IMR-90 (cell line): Measurements from ENCODE around the gene TAF3. TPM values are rescaled to one million over a fixed set of nuclear protein-coding genes. Genes with fewer than 3 reads are reported as not detected.

ENCODE experiments used
- ATAC-seq: fragments of 200-7000 bp; cut with Tn5 transposase; 2 replicates; pipeline ENCODE4 v1.9.1; 2020; ENCODE audit warnings: low read depth, mild to moderate bottlenecking, moderate library complexity
- BruUV-seq: library from RNA; stranded (reverse); fragments of 400-500 nt; replicated peaks from 2 replicates; lab custom pipeline; 2021; lab: Mats Ljungman, UMichigan
- CTCF ChIA-PET: fragments of 300-600 bp; formaldehyde crosslinking; extraction: SDS; loops from one replicate; lab custom pipeline; 2021; ENCODE audit warnings: antibody characterized with exemption; lab: Yijun Ruan, JAX
- POLR2A ChIA-PET: fragments of 300-600 bp; sonication (Branson Sonifier 250); formaldehyde crosslinking; loops from one replicate; lab custom pipeline; 2022; ENCODE audit warnings: antibody characterized with exemption; ENCODE audit not compliant: unreplicated experiment; lab: Charles Lee
- DNase-seq: peaks from one replicate; pipeline ENCODE4 v3.0.0; 2013
- H2AFZ ChIP-seq: replicated peaks from 2 replicates; pipeline ENCODE3; 2013; ENCODE audit warnings: low read length, mild to moderate bottlenecking; ENCODE audit not compliant: poor library complexity
- H2AK5ac ChIP-seq: 2 replicates; pipeline ENCODE4 v1.6.1; 2013; ENCODE audit warnings: low read depth, low read length, inconsistent platforms
- H2AK9ac ChIP-seq: replicated peaks from 2 replicates; pipeline ENCODE3; 2013; ENCODE audit warnings: mild to moderate bottlenecking, low read depth, low read length, moderate library complexity; ENCODE audit not compliant: poor library complexity
- H2BK120ac ChIP-seq: 2 replicates; pipeline ENCODE4 v1.6.1; 2013; ENCODE audit warnings: low read depth, low read length, inconsistent platforms
- H2BK15ac ChIP-seq: 3 replicates; pipeline ENCODE4 v1.6.1; 2013; ENCODE audit warnings: low read depth, low read length, inconsistent platforms
- H2BK20ac ChIP-seq: 2 replicates; pipeline ENCODE4 v1.6.1; 2013; ENCODE audit warnings: low read depth, mild to moderate bottlenecking, inconsistent platforms, low read length, moderate library complexity
- H2BK5ac ChIP-seq: 2 replicates; pipeline ENCODE4 v1.6.1; 2013; ENCODE audit warnings: mild to moderate bottlenecking, low read depth, low read length, inconsistent platforms; ENCODE audit not compliant: poor library complexity, severe bottlenecking
- H3K14ac ChIP-seq: replicated peaks from 2 replicates; pipeline ENCODE4 v1.6.1; 2013; ENCODE audit warnings: low read depth, low read length, inconsistent platforms
- H3K18ac ChIP-seq: 2 replicates; pipeline ENCODE4 v1.6.1; 2013; ENCODE audit warnings: low read depth, low read length, control low read depth
- H3K23ac ChIP-seq: 2 replicates; pipeline ENCODE4 v1.6.1; 2013; ENCODE audit warnings: low read depth, low read length, inconsistent platforms
- H3K27ac ChIP-seq: 2 replicates; pipeline ENCODE4 v1.5.1; 2013; ENCODE audit warnings: mild to moderate bottlenecking, control low read depth, low read length; ENCODE audit not compliant: insufficient read depth
- H3K27me3 ChIP-seq: 2 replicates; pipeline ENCODE4 v1.6.1; 2013; ENCODE audit warnings: low read length; ENCODE audit not compliant: control insufficient read depth, insufficient read depth
- H3K36me3 ChIP-seq: 2 replicates; pipeline ENCODE4 v1.6.1; 2013; ENCODE audit warnings: low read length, mixed read lengths; ENCODE audit not compliant: control insufficient read depth, insufficient read depth
- H3K4ac ChIP-seq: 2 replicates; pipeline ENCODE4 v1.6.1; 2013; ENCODE audit warnings: low read depth, low read length, inconsistent platforms
- H3K4me1 ChIP-seq: 2 replicates; pipeline ENCODE4 v1.6.1; 2013; ENCODE audit warnings: low read length, mixed read lengths; ENCODE audit not compliant: control insufficient read depth, insufficient read depth
- H3K4me2 ChIP-seq: 2 replicates; pipeline ENCODE4 v1.6.1; 2013; ENCODE audit warnings: low read depth, mild to moderate bottlenecking, control low read depth, low read length, moderate library complexity
- H3K4me3 ChIP-seq: 2 replicates; pipeline ENCODE4 v1.5.1; 2013; ENCODE audit warnings: low read depth, mild to moderate bottlenecking, control low read depth, low read length, moderate library complexity; ENCODE audit not compliant: insufficient read depth
- H3K56ac ChIP-seq: 2 replicates; pipeline ENCODE4 v1.6.1; 2013; ENCODE audit warnings: low read length, inconsistent platforms; ENCODE audit not compliant: insufficient read depth; ENCODE audit errors: extremely low read depth
- H3K79me1 ChIP-seq, 2 experiments: 2 replicates each; pipeline ENCODE4 v1.6.1; 2013; ENCODE audit warnings: low read length in 2 of 2, inconsistent platforms in 1 of 2, low read depth in 1 of 2
- H3K9ac ChIP-seq: 2 replicates; pipeline ENCODE4 v1.6.1; 2013; ENCODE audit warnings: low read depth, low read length, control low read depth
- H3K9me1 ChIP-seq: 2 replicates; pipeline ENCODE4 v1.6.1; 2013; ENCODE audit warnings: low read length, inconsistent platforms; ENCODE audit not compliant: insufficient read depth
- H3K9me3 ChIP-seq: 2 replicates; pipeline ENCODE4 v1.6.1; 2013; ENCODE audit warnings: low read length; ENCODE audit not compliant: control insufficient read depth, insufficient read depth
- H4K20me1 ChIP-seq: 2 replicates; pipeline ENCODE4 v1.6.1; 2013; ENCODE audit warnings: low read length, inconsistent platforms; ENCODE audit not compliant: insufficient read depth
- H4K5ac ChIP-seq: 2 replicates; pipeline ENCODE4 v1.6.1; 2013; ENCODE audit warnings: mild to moderate bottlenecking, low read depth, low read length, control low read depth
- H4K8ac ChIP-seq, 2 experiments: 2 replicates each; pipeline ENCODE4 v1.6.1; 2013; ENCODE audit warnings: low read depth in 2 of 2, low read length in 2 of 2, control low read depth in 1 of 2, inconsistent platforms in 1 of 2
- H4K91ac ChIP-seq: 2 replicates; pipeline ENCODE4 v1.6.1; 2013; ENCODE audit warnings: low read depth, low read length, inconsistent platforms; ENCODE audit not compliant: insufficient read depth
- BHLHE40 ChIP-seq: fragments of 150-350 bp; IDR thresholded peaks from 2 replicates; pipeline ENCODE4 v1.6.1; 2016; ENCODE audit warnings: mild to moderate bottlenecking, low read depth, low read length
- CEBPB ChIP-seq: IDR thresholded peaks from 2 replicates; pipeline ENCODE4 v1.6.1; 2012; ENCODE audit warnings: low read depth, low read length, improper control_type of control experiment
- CHD1 ChIP-seq: IDR thresholded peaks from 2 replicates; pipeline ENCODE4 v1.6.1; 2012; ENCODE audit warnings: low read depth, low read length, improper control_type of control experiment
- CTCF ChIP-seq: conservative IDR thresholded peaks from 2 replicates; pipeline ENCODE4 v1.5.1; 2012; ENCODE audit warnings: mild to moderate bottlenecking, low read depth, low read length, improper control_type of control experiment
- ELK1 ChIP-seq: fragments of 150-350 bp; IDR thresholded peaks from 2 replicates; pipeline ENCODE4 v1.6.1; 2016; ENCODE audit warnings: low read depth, mild to moderate bottlenecking, low read length, moderate library complexity, borderline replicate concordance
- FOS ChIP-seq: fragments of 150-350 bp; IDR thresholded peaks from 2 replicates; pipeline ENCODE4 v1.6.1; 2016; ENCODE audit warnings: low read depth, low read length
- MAFK ChIP-seq: IDR thresholded peaks from 2 replicates; pipeline ENCODE4 v1.6.1; 2012; ENCODE audit warnings: low read depth, low read length, improper control_type of control experiment
- MAZ ChIP-seq: IDR thresholded peaks from 2 replicates; pipeline ENCODE4 v1.6.1; 2012; ENCODE audit warnings: low read depth, mild to moderate bottlenecking, low read length, improper control_type of control experiment, moderate library complexity, borderline replicate concordance
- MXI1 ChIP-seq: IDR thresholded peaks from 2 replicates; pipeline ENCODE4 v1.6.1; 2012; ENCODE audit warnings: low read depth, mild to moderate bottlenecking, low read length, moderate library complexity, borderline replicate concordance
- NFE2L2 ChIP-seq: fragments of 150-350 bp; IDR thresholded peaks from 2 replicates; pipeline ENCODE4 v1.6.1; 2016; ENCODE audit warnings: low read depth, mild to moderate bottlenecking, low read length
- POLR2A ChIP-seq: IDR thresholded peaks from 2 replicates; pipeline ENCODE4 v1.6.1; 2012; ENCODE audit warnings: mild to moderate bottlenecking, low read depth, low read length
- RAD21 ChIP-seq: IDR thresholded peaks from 2 replicates; pipeline ENCODE4 v1.6.1; 2012; ENCODE audit warnings: low read length, improper control_type of control experiment
- RCOR1 ChIP-seq: IDR thresholded peaks from 2 replicates; pipeline ENCODE4 v1.6.1; 2012; ENCODE audit warnings: mild to moderate bottlenecking, low read length, improper control_type of control experiment; ENCODE audit not compliant: insufficient replicate concordance
- RFX5 ChIP-seq: IDR thresholded peaks from 2 replicates; pipeline ENCODE4 v1.8.0; 2012; ENCODE audit warnings: low read depth, mild to moderate bottlenecking, low read length, moderate library complexity
- SMC3 ChIP-seq: fragments of 150-350 bp; IDR thresholded peaks from 2 replicates; pipeline ENCODE4 v1.6.1; 2016; ENCODE audit warnings: low read depth, mild to moderate bottlenecking, antibody characterized with exemption, low read length, moderate library complexity
- USF2 ChIP-seq: fragments of 150-350 bp; IDR thresholded peaks from 2 replicates; pipeline ENCODE4 v1.6.1; 2017; ENCODE audit warnings: mild to moderate bottlenecking, antibody characterized with exemption, low read length, low read depth
- WGBS, 2 experiments: methylation state at CpG; one replicate each; pipeline versions ENCODE4 v1.1.5 to v1.1.7; 2013; ENCODE audit warnings: missing lambda C conversion rate in 2 of 2; ENCODE audit not compliant: insufficient read length in 1 of 2; ENCODE audit errors: extremely low coverage in 2 of 2; 5-methylcytosine and 5-hydroxymethylcytosine counted together
- dilution Hi-C: fragments of 300-500 bp; cut with HindIII; formaldehyde crosslinking; loops from one replicate; pipeline ENCODE4 v1.14.3; 2018; ENCODE audit warnings: low sequenced_read_pairs; ENCODE audit not compliant: unreplicated experiment
- in situ Hi-C: fragments of 300-500 bp; cut with MboI; formaldehyde crosslinking; loops from 3 replicates; pipeline ENCODE4 v1.14.3; 2019; ENCODE audit warnings: low sequenced_read_pairs, inconsistent platforms, mixed read lengths
- intact Hi-C: fragments of 100-400 bp; cut with micrococcal nuclease; formaldehyde crosslinking; loops from 2 replicates; pipeline ENCODE4 v1.10.0; 2022
- polyA plus RNA-seq, 3 experiments: library from polyadenylated mRNA; depleted of rRNA; stranded (reverse); fragments of >200 nt; gene quantifications; 2 replicates each; pipeline ENCODE4 v1.2.3, GENCODE V29; 2012; ENCODE audit warnings: low replicate concordance in 1 of 3
- total RNA-seq: library from RNA; depleted of rRNA; stranded (reverse); fragments of >200 nt; gene quantifications from 2 replicates; pipeline ENCODE4 v1.2.3, GENCODE V29; 2012

TAF3 gene
- total and polyA plus RNA-seq, 2 of the 4 experiments (the other 2 are of a cell fraction): 1.4 to 2.3 TPM

- Histone ChIP-seq H3K9me1 (no peaks in the 10 kb centered on the region), H3K4me3 (no peak overlapping the region), H3K9me3 (no peaks in the 10 kb centered on the region), H3K36me3 (peaks cover 16% of the 10 kb centered on the region), H2BK15ac (no peak overlapping the region), H3K79me1 (no peaks in the 10 kb centered on the region), H2AFZ (no peak overlapping the region), H4K8ac (no peak overlapping the region), H4K5ac (no peak overlapping the region), H3K9ac (no peak overlapping the region), H2BK120ac (no peak overlapping the region), H3K23ac (no peak overlapping the region), H3K56ac (no peak overlapping the region), H3K4me1 (peaks cover 6% of the 10 kb centered on the region), H4K20me1 (no peaks in the 10 kb centered on the region), H3K18ac (no peak overlapping the region), H2AK9ac (no peak overlapping the region), H2BK20ac (no peak overlapping the region), H3K27me3 (no peaks in the 10 kb centered on the region), H3K4ac (no peak overlapping the region), H4K91ac (no peak overlapping the region), H3K4me2 (no peak overlapping the region), H3K27ac (no peak overlapping the region), H3K14ac (no peak overlapping the region), H2BK5ac (no peak overlapping the region), H2AK5ac (no peak overlapping the region)
- ChIA-PET POLR2A (interaction anchor here (0.5 kb wide), 1 partner anchor 16 kb away, joined by 13 read pairs; no protein-coding TSS in a partner anchor), CTCF (no interaction called here)
- WGBS, 2 experiments: 100% methylated on average over 2 of the region's 10 CpGs; no CpG with 5 or more reads in 1 of the 2 experiments
- ATAC-seq: no peak
- in situ Hi-C loops: no loop called here
- dilution Hi-C loops: no loop called here
- TF ChIP-seq CTCF (no peak), FOS (no peak), USF2 (no peak), BHLHE40 (no peak), RAD21 (no peak), CHD1 (no peak), NFE2L2 (no peak), MXI1 (no peak), SMC3 (no peak), MAFK (no peak), CEBPB (no peak), MAZ (no peak), ELK1 (no peak), RCOR1 (no peak), POLR2A (no peak), RFX5 (no peak)
- no peak for DNase-seq
- intact Hi-C loops: no loop called here
- BruUV-seq: no TSS peak
Measured at GRCh38 chr10:8013619-8014018, 195.3 kb downstream of the TAF3 start.
